ENCODE data around the gene SIK2. TPM values are rescaled to one million over a fixed set of nuclear protein-coding genes. Genes with fewer than 3 reads are reported as not detected.

SIK2 gene
- total and polyA plus RNA-seq, 9 of the 15 experiments (the other 6 are each of a cell fraction or from before 2014, with no cell fraction given) = 0.74 to 11.6 (median 3.8) TPM

- Histone ChIP-seq H3K4me2 (ENCODE audit: insufficient read depth, low read length) (no peak overlapping the region), H3K9me3 (replicated peaks; ENCODE audit: control insufficient read depth, insufficient read depth, low read depth, low read length) (no peaks in the 10 kb centered on the region), H3K79me2 (ENCODE audit: control insufficient read depth, insufficient read depth, low read length) (no peaks in the 10 kb centered on the region), H3K9me1 (ENCODE audit: control insufficient read depth, insufficient read depth, low read length) (no peaks in the 10 kb centered on the region), H2AFZ (ENCODE audit: low read depth, low read length) (no peak overlapping the region), H3K27me3 (ENCODE audit: control insufficient read depth in 2 of 2, insufficient read depth in 2 of 2, low read length in 2 of 2) (no peaks in the 10 kb centered on the region), H4K20me1 (replicated peaks; ENCODE audit: control insufficient read depth, insufficient read depth, low read length) (peaks cover 4% of the 10 kb centered on the region; the same call in 1 of the 2 replicates), H3K36me3 (ENCODE audit: control insufficient read depth, insufficient read depth, low read length) (peaks cover 4% of the 10 kb centered on the region; the same call in 1 of the 3 replicates), H3K9ac (ENCODE audit: insufficient read depth in 1 of 2, low read depth in 2 of 2, low read length in 2 of 2) (peak overlapping the region in 1 of 2 experiments; percentile 65; a peak in 2 of 4 replicates), H3K27ac (ENCODE audit: extremely low read depth, low read depth, low read length) (no peak overlapping the region), H3K4me3 (no peak overlapping the region), H3K4me1 (replicated peaks in 1 of 2; ENCODE audit: control insufficient read depth in 2 of 2, insufficient read depth in 2 of 2, low read length in 2 of 2) (peaks cover 7 to 15% of the 10 kb centered on the region in 2 experiments; a peak in 4 of 5 replicates)
- WGBS (ENCODE audit: insufficient coverage, low coverage, missing lambda C conversion rate) = 64% methylated on average over 7 of the region's 7 CpGs
- ChIA-PET CTCF (ENCODE audit: low intra/inter-chr PET ratio) (no interaction called here), POLR2A (interaction anchor here (0.6 to 1.3 kb wide), 2 partner anchors 33 to 124 kb away, joined by 3 read pairs; no protein-coding TSS in a partner anchor)
- in situ Hi-C loops (cut with MboI) = no loop called here
- intact Hi-C loops (cut with micrococcal nuclease) = no loop called here
- ATAC-seq (no peak), FAIRE-seq (no peak), DNase-seq (ENCODE audit: extremely low read depth in 1 of 4, low spot score in 3 of 4) (no peak)
- no TSS peak for BruUV-seq (replicated peaks)
- TF ChIP-seq SMARCA4 (IDR thresholded peaks at IDR 0.05) = no peak
- peak; percentile 34 for TF ChIP-seq POLR2G (IDR thresholded peaks at IDR 0.05; ENCODE audit: low read depth, low read length)
- TF ChIP-seq NFYB (IDR thresholded peaks at IDR 0.05; ENCODE audit: extremely low read depth, insufficient read length) = no peak
- TF ChIP-seq CCNT2 (IDR thresholded peaks at IDR 0.05; ENCODE audit: borderline replicate concordance, extremely low read depth, insufficient read length, low read depth, low read length) = no peak
- no peak for TF ChIP-seq ID3 (CRISPR knock-in tag; IDR thresholded peaks at IDR 0.05)
- no peak for TF ChIP-seq ID3 (tag; IDR thresholded peaks at IDR 0.05)
- no peak for TF ChIP-seq PRMT5 (CRISPR knock-in tag; IDR thresholded peaks at IDR 0.05)
- TF ChIP-seq ZNF318 (IDR thresholded peaks at IDR 0.05; ENCODE audit: borderline replicate concordance in 1 of 2, low read depth in 1 of 2) = no peak
- TF ChIP-seq CBFA2T2 (conservative IDR thresholded peaks at IDR 0.05) = no peak
Observed at GRCh38 chr11:111733016-111733415, 130.8 kb downstream of the SIK2 start.
